Mononuclear cell (primary cell): Measurements from ENCODE around the gene YY1. TPM values are rescaled to one million over a fixed set of nuclear protein-coding genes. Genes with fewer than 3 reads are reported as not detected.
"Not testable (repeated sequence)": the region's sequence is repeated elsewhere in the genome, so short reads cannot be mapped to it uniquely, and the experiment has no call there.

ENCODE experiments used
- H3K27me3 ChIP-seq: 2 replicates; pipeline ENCODE4 v1.6.0; 2011; ENCODE audit warnings: low read length, control low read depth; ENCODE audit not compliant: insufficient read depth
- H3K4me1 ChIP-seq: 2 replicates; pipeline ENCODE4 v1.5.1; 2011; ENCODE audit warnings: mild to moderate bottlenecking, low read length, control low read depth; ENCODE audit not compliant: insufficient read depth
- H3K4me3 ChIP-seq: 2 replicates; pipeline ENCODE4 v1.5.1; 2011; ENCODE audit warnings: mild to moderate bottlenecking, low read length, moderate library complexity
- H3K9me3 ChIP-seq: 2 replicates; pipeline ENCODE4 v1.5.1; 2011; ENCODE audit warnings: low read depth, mild to moderate bottlenecking, control low read depth, low read length
- total RNA-seq: library from RNA; depleted of rRNA; stranded (reverse); fragments of >200 nt; gene quantifications from one replicate; pipeline ENCODE4 v1.2.3, GENCODE V29; 2012

Gene YY1
- total RNA-seq, 1 donor = 80.5 TPM

GRCh38 chr14:100224229-100224866 lies 14.6 kb upstream of the YY1 start:
- H3K9me3 ChIP-seq = no peaks in the 10 kb centered on the region
- H3K27me3 ChIP-seq = no peaks in the 10 kb centered on the region
- no peak overlapping the region for H3K4me3 ChIP-seq
- H3K4me1 ChIP-seq = peaks cover 55% of the 10 kb centered on the region

GRCh38 chr14:100225169-100225568 lies 13.8 kb upstream of the YY1 start:
- peaks cover 55% of the 10 kb centered on the region for H3K4me1 ChIP-seq
- no peaks in the 10 kb centered on the region for H3K9me3 ChIP-seq
- no peak overlapping the region for H3K4me3 ChIP-seq

DNA sequence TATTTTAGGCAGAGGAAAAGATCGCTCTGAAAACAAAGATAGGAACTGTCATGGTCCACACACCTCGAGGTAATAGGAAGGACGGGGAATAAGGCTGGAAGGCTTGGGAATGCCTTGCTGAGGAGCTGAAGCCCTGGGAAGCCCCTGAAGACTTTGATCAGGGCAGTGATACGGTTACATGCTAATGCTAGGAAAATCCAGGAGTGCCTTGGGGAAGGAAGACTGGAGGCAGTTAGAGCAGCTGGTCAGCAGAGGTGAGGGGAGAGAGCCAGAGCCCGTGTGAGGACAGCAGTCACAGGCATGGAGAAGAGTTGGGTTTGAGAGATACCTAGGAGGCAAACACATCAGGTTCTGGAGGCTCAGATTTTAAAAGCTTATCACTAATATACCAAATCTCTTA lies 8.6 kb upstream of the YY1 start:
- Histone ChIP-seq H3K4me1 (peaks cover 14% of the 10 kb centered on the region), H3K4me3 (no peak overlapping the region), H3K9me3 (no peaks in the 10 kb centered on the region), H3K27me3 (no peaks in the 10 kb centered on the region)

More at GRCh38 chr14:100225169-100225568, 13.8 kb upstream of the YY1 start:
- H3K27me3 ChIP-seq = no peaks in the 10 kb centered on the region

- H3K4me1 ChIP-seq = peaks cover 35% of the 10 kb centered on the region
- no peaks in the 10 kb centered on the region for H3K9me3 ChIP-seq
- H3K27me3 ChIP-seq = no peaks in the 10 kb centered on the region
- no peak overlapping the region for H3K4me3 ChIP-seq
Observed at GRCh38 chr14:100234511-100234910, 4.4 kb upstream of the YY1 start.

- not testable (repeated sequence) for H3K27me3 ChIP-seq, H3K9me3 ChIP-seq, H3K4me3 ChIP-seq
- peaks cover 40% of the 10 kb centered on the region for H3K4me1 ChIP-seq
Observed at GRCh38 chr14:100236271-100236818, 2.6 kb upstream of the YY1 start.

DNA sequence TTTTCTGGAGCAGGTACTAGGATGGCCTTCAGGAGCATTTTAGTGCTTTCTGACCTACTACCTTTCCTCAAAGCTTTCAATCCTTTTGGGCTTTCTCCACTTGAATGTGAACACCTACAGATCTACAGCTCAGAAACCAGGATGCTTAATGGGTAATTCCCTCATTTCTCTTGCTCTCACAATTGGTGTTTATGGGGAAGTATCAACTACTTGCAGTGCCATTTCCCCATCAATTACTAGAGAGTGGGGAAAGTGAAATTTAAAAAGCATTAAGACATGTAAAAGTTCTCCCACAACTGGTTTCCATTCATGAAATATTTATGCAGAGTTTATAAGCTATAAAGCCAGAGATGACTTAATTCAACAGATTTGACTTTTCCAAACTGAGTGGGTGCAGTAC lies 2.1 kb upstream of the YY1 start:
- H3K4me1 ChIP-seq = peaks cover 45% of the 10 kb centered on the region
- no peaks in the 10 kb centered on the region for H3K9me3 ChIP-seq
- H3K4me3 ChIP-seq = no peak overlapping the region
- H3K27me3 ChIP-seq = no peaks in the 10 kb centered on the region

DNA sequence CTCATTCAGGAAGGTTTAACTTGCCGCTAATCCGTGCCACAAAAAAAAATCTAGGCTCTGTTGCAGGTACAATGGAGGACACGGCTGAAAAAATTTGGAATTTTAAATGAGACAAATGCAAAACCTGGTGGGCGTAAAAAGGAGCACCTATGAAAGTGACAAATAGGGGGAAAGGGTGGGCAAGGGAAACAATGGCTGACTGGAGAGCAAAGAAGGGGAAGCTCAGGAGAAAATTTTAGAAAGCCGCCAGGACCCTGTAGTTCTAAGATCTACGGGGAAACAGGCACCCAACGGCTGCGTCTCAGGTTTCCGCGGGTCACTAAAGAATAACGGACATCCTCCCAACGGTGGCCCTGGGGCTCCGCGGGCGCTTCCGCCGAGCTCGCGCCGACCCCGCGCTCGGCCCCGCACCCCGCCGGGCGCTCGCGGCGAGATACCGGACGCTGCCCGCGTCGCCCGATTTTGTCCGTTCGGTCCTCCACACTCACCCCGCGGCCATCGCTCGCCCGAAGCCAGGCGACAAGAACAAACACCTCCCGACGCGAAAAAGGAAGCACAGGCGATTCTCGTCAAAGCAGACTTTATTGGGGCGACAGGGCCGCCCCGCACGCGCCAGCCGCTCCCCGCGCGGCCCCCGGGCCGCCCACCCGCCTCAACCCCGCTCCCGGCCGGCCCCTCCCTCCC lies 1.1 kb upstream of the YY1 start:
- Histone ChIP-seq H3K4me3 (peak overlapping the region; percentile 94), H3K27me3 (no peaks in the 10 kb centered on the region), H3K9me3 (no peaks in the 10 kb centered on the region), H3K4me1 (peaks cover 55% of the 10 kb centered on the region)

GRCh38 chr14:100239211-100239839 lies 381 bp downstream of the YY1 start:
- no peaks in the 10 kb centered on the region for H3K27me3 ChIP-seq
- peaks cover 68% of the 10 kb centered on the region for H3K4me1 ChIP-seq
- no peaks in the 10 kb centered on the region for H3K9me3 ChIP-seq
- H3K4me3 ChIP-seq = peak overlapping the region; percentile 94

DNA sequence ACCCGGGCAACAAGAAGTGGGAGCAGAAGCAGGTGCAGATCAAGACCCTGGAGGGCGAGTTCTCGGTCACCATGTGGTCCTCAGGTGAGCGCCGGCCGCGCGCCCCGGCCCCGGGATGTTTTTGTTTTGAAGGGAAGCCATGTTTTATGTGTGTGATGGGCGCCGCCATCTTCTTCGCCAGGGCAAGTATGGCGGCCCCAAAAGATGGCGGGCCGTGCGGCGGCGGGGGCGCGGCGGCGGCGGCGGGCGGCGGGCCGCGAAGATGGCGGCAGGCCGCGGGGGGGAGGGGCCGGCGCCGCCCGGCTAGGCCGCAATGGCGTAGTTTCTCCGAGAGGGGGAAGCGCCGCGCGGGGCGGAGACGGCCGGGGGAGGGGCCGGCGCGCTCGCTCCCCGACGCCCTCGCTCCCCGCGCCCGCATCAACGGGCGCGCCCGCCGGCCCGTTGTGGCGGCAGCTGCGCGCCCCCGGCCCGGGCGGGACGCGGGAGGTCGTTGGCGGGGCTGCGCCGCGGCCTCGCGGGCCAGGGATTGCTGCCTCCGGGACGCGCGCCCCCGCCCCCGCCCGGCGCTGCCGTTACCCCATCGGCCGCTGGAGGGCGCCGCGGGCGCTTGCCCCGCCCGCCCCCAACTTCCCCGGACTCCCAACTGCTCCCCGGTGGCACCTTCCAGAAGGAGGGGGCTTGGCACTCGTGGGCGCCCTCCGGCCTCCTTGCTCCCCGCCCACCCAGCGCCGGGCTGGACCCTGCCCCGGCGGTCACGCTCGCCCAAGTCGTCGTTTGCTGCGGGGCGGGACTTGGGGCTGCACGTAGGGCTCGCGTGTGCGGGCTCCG lies 1.1 kb downstream of the YY1 start:
- no peaks in the 10 kb centered on the region for H3K27me3 ChIP-seq
- no peaks in the 10 kb centered on the region for H3K9me3 ChIP-seq
- peaks cover 61% of the 10 kb centered on the region for H3K4me1 ChIP-seq
- peak overlapping the region; percentile 94 for H3K4me3 ChIP-seq

GRCh38 chr14:100240668-100241032 lies 1.7 kb downstream of the YY1 start:
- peaks cover 58% of the 10 kb centered on the region for H3K4me1 ChIP-seq
- no peaks in the 10 kb centered on the region for H3K27me3 ChIP-seq

DNA sequence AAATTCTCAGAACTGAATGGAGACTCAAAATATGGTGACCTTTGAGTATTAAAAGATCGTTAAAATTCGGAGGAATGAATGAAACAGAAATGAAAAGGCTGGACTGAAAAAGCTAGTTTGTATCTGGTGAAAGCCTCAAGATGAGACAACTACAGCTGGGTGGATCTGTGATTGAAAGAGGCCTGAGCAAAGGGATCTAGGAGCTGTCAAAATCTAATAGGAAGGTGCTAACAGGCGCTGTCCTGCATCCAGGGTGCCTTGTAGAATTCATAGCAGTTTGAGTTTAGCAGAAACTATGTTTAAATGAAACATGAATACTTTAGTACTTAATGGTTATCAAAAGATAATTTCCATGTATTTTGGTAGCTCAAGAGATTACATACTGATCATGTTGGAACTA lies 2.3 kb downstream of the YY1 start:
- Histone ChIP-seq H3K27me3 (no peaks in the 10 kb centered on the region), H3K4me1 (peaks cover 57% of the 10 kb centered on the region), H3K4me3 (no peak overlapping the region), H3K9me3 (no peaks in the 10 kb centered on the region)

More at GRCh38 chr14:100240668-100241032, 1.7 kb downstream of the YY1 start:
- H3K4me3 ChIP-seq = peak overlapping the region; percentile 66
- no peaks in the 10 kb centered on the region for H3K9me3 ChIP-seq

DNA sequence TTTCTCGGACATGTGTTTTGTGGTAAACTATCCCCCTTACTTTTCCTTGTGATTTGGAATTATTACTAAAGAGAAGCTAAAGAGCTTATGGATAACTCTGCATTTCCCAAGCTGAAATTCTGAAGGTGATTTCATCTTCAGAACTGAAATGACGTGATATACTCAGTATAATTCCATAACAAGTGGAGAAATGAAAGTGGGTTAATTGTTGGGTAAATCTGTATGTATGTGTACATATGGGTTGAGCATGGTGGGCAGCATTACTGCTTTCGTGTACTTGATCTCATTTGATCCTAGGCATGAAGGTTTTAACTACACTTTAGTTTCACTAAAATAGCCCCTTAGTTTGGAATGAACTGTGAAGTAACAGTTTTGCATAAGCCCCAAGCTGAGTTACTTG lies 4.1 kb downstream of the YY1 start:
- Histone ChIP-seq H3K27me3 (no peaks in the 10 kb centered on the region), H3K9me3 (no peaks in the 10 kb centered on the region), H3K4me3 (no peak overlapping the region), H3K4me1 (peaks cover 56% of the 10 kb centered on the region)

DNA sequence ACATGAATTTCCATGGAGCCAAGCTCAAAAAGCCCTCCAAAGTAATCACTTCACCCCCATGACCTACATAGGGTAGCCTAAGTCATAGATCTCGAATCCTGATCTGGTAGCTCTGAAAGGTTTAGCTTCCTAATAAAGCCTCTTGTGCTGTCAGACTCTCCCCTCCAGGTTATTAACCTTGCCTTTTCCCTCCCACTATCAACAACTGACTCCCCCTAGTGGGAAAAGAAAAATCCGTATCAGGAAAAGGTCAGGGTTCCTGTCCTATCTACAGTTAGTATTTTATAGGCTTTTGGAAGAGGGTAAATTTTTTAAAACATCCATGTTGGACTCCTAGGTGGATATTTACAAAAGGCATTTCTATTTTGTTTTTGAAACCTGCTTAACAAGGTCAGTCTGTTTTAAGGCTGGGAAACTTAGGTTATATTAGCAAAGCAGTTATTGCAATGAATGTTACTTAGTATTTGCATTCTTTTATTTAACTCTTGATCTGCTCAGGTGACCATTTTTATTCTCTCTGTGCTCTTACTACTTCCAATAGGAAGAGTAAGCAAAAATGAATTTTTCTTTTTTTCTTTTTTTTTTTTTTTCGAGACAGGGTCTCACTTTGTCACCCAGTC lies 8.0 kb downstream of the YY1 start:
- no peaks in the 10 kb centered on the region for H3K27me3 ChIP-seq
- H3K4me1 ChIP-seq = peaks cover 70% of the 10 kb centered on the region
- no peaks in the 10 kb centered on the region for H3K9me3 ChIP-seq
- no peak overlapping the region for H3K4me3 ChIP-seq

- H3K4me3 ChIP-seq = no peak overlapping the region
- H3K9me3 ChIP-seq = no peaks in the 10 kb centered on the region
- peaks cover 58% of the 10 kb centered on the region for H3K4me1 ChIP-seq
- H3K27me3 ChIP-seq = no peaks in the 10 kb centered on the region
Observed at GRCh38 chr14:100250732-100251465, 12.0 kb downstream of the YY1 start.
